Endothelial cell of umbilical vein (primary cell): ENCODE data around the gene RNU2-63P. TPM values are rescaled to one million over a fixed set of nuclear protein-coding genes. Genes with fewer than 3 reads are reported as not detected.

Experiments used
- BruUV-seq: library from RNA; stranded (reverse); fragments of 400-500 nt; replicated peaks from 2 replicates; lab custom pipeline; 2021; lab: Mats Ljungman, UMichigan
- CTCF ChIA-PET: fragments of 300-600, 350-600 bp; sonication (Branson Sonifier 250); formaldehyde crosslinking; loops from one replicate; lab custom pipeline; 2021; ENCODE audit warnings: antibody characterized with exemption, inconsistent platforms; lab: Charles Lee
- POLR2A ChIA-PET: fragments of 300-600, 350-600 bp; sonication (Branson Sonifier 250); formaldehyde crosslinking; loops from one replicate; lab custom pipeline; 2021; ENCODE audit warnings: antibody characterized with exemption, inconsistent platforms; lab: Charles Lee
- DNase-seq: peaks from one replicate; pipeline ENCODE4 v3.0.0-alpha.2; 2011; ENCODE audit warnings: low read depth, low spot score
- FAIRE-seq: peaks from 2 replicates; lab custom pipeline; 2011; peaks lifted over from hg19 to GRCh38; lab: Jason Lieb, UNC
- H2AFZ ChIP-seq: 2 replicates; pipeline ENCODE4 v1.6.0; 2012; ENCODE audit warnings: low read depth, low read length, control low read depth, inconsistent platforms
- H3K27ac ChIP-seq: 2 replicates; pipeline ENCODE4 v1.5.1; 2011; ENCODE audit warnings: low read depth, mild to moderate bottlenecking, control low read depth, low read length, moderate library complexity; ENCODE audit not compliant: insufficient read depth
- H3K27me3 ChIP-seq, 2 experiments: 2 replicates each; pipeline versions ENCODE4 v1.6.0 to v1.6.1; 2011; ENCODE audit warnings: low read length in 2 of 2, mixed read lengths in 1 of 2; ENCODE audit not compliant: control insufficient read depth in 2 of 2, insufficient read depth in 2 of 2
- H3K36me3 ChIP-seq, 2 experiments: 2 replicates in 1 of 2; 3 replicates in 1 of 2; pipeline ENCODE4 v1.5.1; 2011; ENCODE audit warnings: low read length in 2 of 2, mild to moderate bottlenecking in 1 of 2, moderate library complexity in 1 of 2; ENCODE audit not compliant: control insufficient read depth in 2 of 2, insufficient read depth in 2 of 2; ENCODE audit errors: extremely low read depth in 1 of 2
- H3K4me1 ChIP-seq: 3 replicates; pipeline ENCODE4 v1.5.1; 2011; ENCODE audit warnings: mild to moderate bottlenecking, low read length; ENCODE audit not compliant: control insufficient read depth, insufficient read depth; ENCODE audit errors: extremely low read depth
- H3K4me2 ChIP-seq: 2 replicates; pipeline ENCODE4 v1.6.1; 2011; ENCODE audit warnings: low read length, control low read depth, mixed read lengths; ENCODE audit not compliant: insufficient read depth
- H3K4me3 ChIP-seq, 3 experiments: fragments of 200-600 bp in 1 of 3; sonication (generic), shearing (Covaris generic) in 1 of 3; replicated peaks in 1 of 3; 2 replicates each; pipeline ENCODE4 v1.5.1; 2011 to 2016; ENCODE audit warnings: control low read depth in 3 of 3, low read length in 3 of 3, mild to moderate bottlenecking in 2 of 3, inconsistent platforms in 1 of 3, low read depth in 1 of 3, moderate library complexity in 1 of 3; ENCODE audit not compliant: insufficient read depth in 1 of 3
- H3K79me2 ChIP-seq: 2 replicates; pipeline ENCODE4 v1.6.0; 2012; ENCODE audit warnings: low read length, inconsistent platforms; ENCODE audit not compliant: control insufficient read depth, insufficient read depth
- H3K9ac ChIP-seq: replicated peaks from 2 replicates; pipeline ENCODE3; 2011; ENCODE audit warnings: low read length, control low read depth; ENCODE audit not compliant: insufficient read depth; ENCODE audit errors: extremely low read depth
- H3K9me1 ChIP-seq: replicated peaks from 3 replicates; pipeline ENCODE4 v1.6.0; 2011; ENCODE audit warnings: mild to moderate bottlenecking, low read length; ENCODE audit not compliant: control insufficient read depth, insufficient read depth; ENCODE audit errors: extremely low read depth
- H3K9me3 ChIP-seq: replicated peaks from 2 replicates; pipeline ENCODE4 v1.5.1; 2012; ENCODE audit warnings: low read length, inconsistent platforms; ENCODE audit not compliant: control insufficient read depth, insufficient read depth
- H4K20me1 ChIP-seq: replicated peaks from 2 replicates; pipeline ENCODE3; 2011; ENCODE audit warnings: mild to moderate bottlenecking, low read length; ENCODE audit not compliant: control insufficient read depth, insufficient read depth; ENCODE audit errors: extremely low read depth
- CTCF ChIP-seq, 2 donors: IDR thresholded peaks; 1 replicate in 1 of 2; 2 replicates in 1 of 2; pipeline ENCODE4 v1.5.1; 2011; ENCODE audit warnings: low read length in 2 of 2, mild to moderate bottlenecking in 2 of 2, moderate library complexity in 2 of 2, control low read depth in 1 of 2, inconsistent platforms in 1 of 2, low read depth in 1 of 2; ENCODE audit not compliant: insufficient read depth in 1 of 2; ENCODE audit errors: extremely low read depth in 1 of 2
- EZH2 ChIP-seq: IDR thresholded peaks from 2 replicates; pipeline ENCODE4 v1.6.1; 2012; ENCODE audit warnings: borderline replicate concordance, low read depth, mild to moderate bottlenecking, moderate library complexity, low read length, inconsistent platforms; ENCODE audit not compliant: severe bottlenecking
- FOS ChIP-seq: IDR thresholded peaks from 2 replicates; pipeline ENCODE4 v1.6.1; 2011; ENCODE audit warnings: mild to moderate bottlenecking, low read length, moderate library complexity, borderline replicate concordance; ENCODE audit not compliant: insufficient read depth
- GATA2 ChIP-seq: IDR thresholded peaks from 2 replicates; pipeline ENCODE4 v1.7.0; 2011; ENCODE audit warnings: low read depth, mild to moderate bottlenecking, moderate library complexity, mixed read lengths, low read length; ENCODE audit not compliant: insufficient read length, insufficient read depth
- JUN ChIP-seq: IDR thresholded peaks from 2 replicates; pipeline ENCODE4 v1.6.1; 2011; ENCODE audit warnings: borderline replicate concordance, low read depth; ENCODE audit not compliant: insufficient read length, insufficient read depth
- MAX ChIP-seq: IDR thresholded peaks from 2 replicates; pipeline ENCODE4 v1.6.1; 2011; ENCODE audit not compliant: insufficient read depth, insufficient read length
- MYC ChIP-seq: IDR thresholded peaks from one replicate; pipeline ENCODE4 v1.6.1; 2011; ENCODE audit warnings: mild to moderate bottlenecking, low read depth, low read length
- POLR2A ChIP-seq: IDR thresholded peaks from 2 replicates; pipeline ENCODE4 v1.6.1; 2012; ENCODE audit warnings: low read depth, mild to moderate bottlenecking, control low read depth, low read length
- POLR2AphosphoS5 ChIP-seq: IDR thresholded peaks from 2 replicates; pipeline ENCODE4 v1.6.1; 2012; ENCODE audit warnings: low read depth, mild to moderate bottlenecking, control low read depth, low read length, moderate library complexity; ENCODE audit not compliant: insufficient read depth
- dilution Hi-C: fragments of 300-500 bp; cut with MboI; formaldehyde crosslinking; loops from one replicate; pipeline ENCODE4 v1.15.0; 2019; ENCODE audit warnings: low sequenced_read_pairs; ENCODE audit not compliant: extremely low pct_ligation_motif_present
- intact Hi-C: fragments of 100-400 bp; cut with micrococcal nuclease; formaldehyde crosslinking; loops from one replicate; pipeline ENCODE4 v1.10.0; 2022
- polyA plus RNA-seq, 4 experiments: library from polyadenylated mRNA; depleted of rRNA in 3 of 4; stranded (reverse) in 3 of 4; unstranded in 1 of 4; fragments of >200 nt; gene quantifications; 2 replicates each; pipeline versions ENCODE4 v1.2.1 to v1.2.3, GENCODE V29; 2011 to 2012; ENCODE audit warnings: missing spikeins in 1 of 4
- total RNA-seq: library from RNA; stranded (reverse); gene quantifications from 2 replicates; pipeline ENCODE4 v1.2.3, GENCODE V29; 2021

Gene RNU2-63P
- total and polyA plus RNA-seq, 2 donors (not counting 3 experiments of a cell fraction or from before 2014, with no cell fraction given), result not detected

GRCh38 chr2:88005776-88006175 lies 10.6 kb downstream of the RNU2-63P start:
- Histone ChIP-seq H3K36me3 (no peaks in the 10 kb centered on the region), H3K27ac (no peak overlapping the region), H3K9ac (no peak overlapping the region), H3K4me3 (no peak overlapping the region), H4K20me1 (no peaks in the 10 kb centered on the region), H3K9me1 (no peaks in the 10 kb centered on the region), H3K4me2 (no peak overlapping the region), H3K4me1 (no peaks in the 10 kb centered on the region), H3K27me3 (peaks cover 4 to 12% of the 10 kb centered on the region in 2 experiments), H3K9me3 (no peaks in the 10 kb centered on the region), H2AFZ (no peak overlapping the region), H3K79me2 (no peaks in the 10 kb centered on the region)
- FAIRE-seq, result no peak
- no TSS peak for BruUV-seq
- TF ChIP-seq FOS (no peak), MYC (no peak), EZH2 (no peak), POLR2A (no peak), POLR2AphosphoS5 (no peak), GATA2 (no peak), JUN (no peak), MAX (no peak), CTCF (IDR thresholded peaks at IDR 0.05; ENCODE audit: extremely low read depth in 1 of 2, insufficient read depth in 1 of 2, low read depth in 1 of 2, low read length in 2 of 2) (no peak)
- CTCF ChIA-PET, result no interaction called here
- intact Hi-C loops (no loop called here), dilution Hi-C loops (no loop called here)
- POLR2A ChIA-PET, result no interaction called here
- DNase-seq, result no peak
